Measurements from ENCODE around the gene BSDC1.
A peak's percentile ranks its signal among the peaks of the same experiment; 100 is the strongest.

BSDC1 gene

GRCh38 chr1:32393832-32394140 lies 455 bp downstream of the BSDC1 start:
- DNase-seq = no peak

- no peak for DNase-seq
Measured at GRCh38 chr1:32393136-32393535, 1.1 kb downstream of the BSDC1 start.

GRCh38 chr1:32392325-32392724 lies 1.9 kb downstream of the BSDC1 start:
- DNase-seq = no peak

GRCh38 chr1:32390904-32391870 lies 3.1 kb downstream of the BSDC1 start:
- DNase-seq = no peak

- no peak for DNase-seq
Measured at GRCh38 chr1:32388641-32389040, 5.6 kb downstream of the BSDC1 start.

- no peak for DNase-seq
Measured at GRCh38 chr1:32386676-32387392, 7.4 kb downstream of the BSDC1 start.

GRCh38 chr1:32380057-32380456 lies 14.2 kb downstream of the BSDC1 start:
- no peak for DNase-seq

- DNase-seq = no peak
Measured at GRCh38 chr1:32377541-32378220, 16.6 kb downstream of the BSDC1 start.

GRCh38 chr1:32376199-32376598 lies 18.0 kb downstream of the BSDC1 start:
- no peak for DNase-seq

GRCh38 chr1:32373996-32374592 lies 20.1 kb downstream of the BSDC1 start:
- DNase-seq = no peak

- no peak for DNase-seq
Measured at GRCh38 chr1:32372149-32372756, 22.0 kb downstream of the BSDC1 start.

GRCh38 chr1:32367912-32368635 lies 26.2 kb downstream of the BSDC1 start:
- DNase-seq = no peak

- DNase-seq = no peak
Measured at GRCh38 chr1:32365445-32365844, 28.8 kb downstream of the BSDC1 start.

GRCh38 chr1:32364836-32365235 lies 29.4 kb downstream of the BSDC1 start:
- DNase-seq = no peak

GRCh38 chr1:32363713-32364112 lies 30.5 kb downstream of the BSDC1 start:
- no peak for DNase-seq

- no peak for DNase-seq
Measured at GRCh38 chr1:32362474-32363313, 31.5 kb downstream of the BSDC1 start, which contains the start of the genes FAM229A and TSSK3. Gene FAM229A, minus strand, starts transcription at chr1:32362485. Its CDS starts 394 bp downstream, at chr1:32362091. Gene TSSK3, plus strand, starts transcription at chr1:32362539. Its CDS starts 163 bp downstream, at chr1:32362702.

- peak; percentile 77 for DNase-seq
Measured at GRCh38 chr1:32361674-32362473, 32.4 kb downstream of the BSDC1 start.

- no peak for DNase-seq
Measured at GRCh38 chr1:32361308-32361673, 33.0 kb downstream of the BSDC1 start.

- DNase-seq = no peak
Measured at GRCh38 chr1:32358435-32358834, 35.8 kb downstream of the BSDC1 start.

- DNase-seq = no peak
Measured at GRCh38 chr1:32357614-32358013, 36.6 kb downstream of the BSDC1 start.

Data from activated CD8-positive, alpha-beta memory T cell treated with anti-CD3 and anti-CD28 coated beads for 24 hours (primary cell).